ENCODE results near the gene TENT4A.

The TENT4A gene

GRCh38 chr5:6708814-6709213 is 4.4 kb upstream of the TENT4A start:
- Histone ChIP-seq H3K9me3 (ENCODE audit: control insufficient read depth in 2 of 2, low read length in 2 of 2) (no peaks in the 10 kb centered on the region), H3K9ac (ENCODE audit: low read depth in 1 of 2, low read length in 2 of 2) (no peak overlapping the region), H3K36me3 (ENCODE audit: control insufficient read depth in 2 of 2, insufficient read depth in 2 of 2, low read length in 2 of 2) (no peaks in the 10 kb centered on the region), H3K4me1 (ENCODE audit: control insufficient read depth in 2 of 2, insufficient read depth in 2 of 2, low read length in 2 of 2) (peaks cover 6 to 7% of the 10 kb centered on the region in 2 donors), H3K27ac (ENCODE audit: low read depth in 2 of 2, low read length in 2 of 2) (no peak overlapping the region), H3K4me3 (ENCODE audit: low read length in 2 of 2) (no peak overlapping the region), H3K27me3 (ENCODE audit: control insufficient read depth in 2 of 2, insufficient read depth in 2 of 2, low read length in 2 of 2) (peaks cover 0 to 4% of the 10 kb centered on the region in 2 donors)

GRCh38 chr5:6710070-6710469 is 3.2 kb upstream of the TENT4A start:
- H3K4me1 ChIP-seq (ENCODE audit: control insufficient read depth in 2 of 2, insufficient read depth in 2 of 2, low read length in 2 of 2): peaks cover 9 to 11% of the 10 kb centered on the region in 2 donors
- H3K27me3 ChIP-seq (ENCODE audit: control insufficient read depth in 2 of 2, insufficient read depth in 2 of 2, low read length in 2 of 2): peaks cover 0 to 4% of the 10 kb centered on the region in 2 donors
- no peaks in the 10 kb centered on the region for H3K9me3 ChIP-seq (ENCODE audit: control insufficient read depth in 2 of 2, low read length in 2 of 2)
- H3K4me3 ChIP-seq (ENCODE audit: low read length in 2 of 2): no peak overlapping the region
- H3K9ac ChIP-seq (ENCODE audit: low read depth in 1 of 2, low read length in 2 of 2): no peak overlapping the region
- no peaks in the 10 kb centered on the region for H3K36me3 ChIP-seq (ENCODE audit: control insufficient read depth in 2 of 2, insufficient read depth in 2 of 2, low read length in 2 of 2)
- no peak overlapping the region for H3K27ac ChIP-seq (ENCODE audit: low read depth in 2 of 2, low read length in 2 of 2)

GRCh38 chr5:6710551-6711318 is 2.5 kb upstream of the TENT4A start:
- peaks cover 15 to 17% of the 10 kb centered on the region in 2 donors for H3K4me1 ChIP-seq (ENCODE audit: control insufficient read depth in 2 of 2, insufficient read depth in 2 of 2, low read length in 2 of 2)

GRCh38 chr5:6711409-6712141 is 1.7 kb upstream of the TENT4A start:
- Histone ChIP-seq H3K36me3 (ENCODE audit: control insufficient read depth in 2 of 2, insufficient read depth in 2 of 2, low read length in 2 of 2) (no peaks in the 10 kb centered on the region), H3K9ac (ENCODE audit: low read depth in 1 of 2, low read length in 2 of 2) (peak overlapping the region; percentile 80 to 89), H3K27ac (ENCODE audit: low read depth in 2 of 2, low read length in 2 of 2) (peak overlapping the region; percentile 95 to 97), H3K9me3 (ENCODE audit: control insufficient read depth in 2 of 2, low read length in 2 of 2) (no peaks in the 10 kb centered on the region), H3K4me3 (ENCODE audit: low read length in 2 of 2) (peak overlapping the region; percentile 74 to 84), H3K4me1 (ENCODE audit: control insufficient read depth in 2 of 2, insufficient read depth in 2 of 2, low read length in 2 of 2) (peaks cover 20 to 25% of the 10 kb centered on the region in 2 donors), H3K27me3 (ENCODE audit: control insufficient read depth in 2 of 2, insufficient read depth in 2 of 2, low read length in 2 of 2) (peaks cover 0 to 4% of the 10 kb centered on the region in 2 donors)

More at GRCh38 chr5:6710551-6711318, 2.5 kb upstream of the TENT4A start:
- Histone ChIP-seq H3K4me3 (ENCODE audit: low read length in 2 of 2) (no peak overlapping the region), H3K9ac (ENCODE audit: low read depth in 1 of 2, low read length in 2 of 2) (no peak overlapping the region), H3K27ac (ENCODE audit: low read depth in 2 of 2, low read length in 2 of 2) (no peak overlapping the region), H3K9me3 (ENCODE audit: control insufficient read depth in 2 of 2, low read length in 2 of 2) (no peaks in the 10 kb centered on the region), H3K36me3 (ENCODE audit: control insufficient read depth in 2 of 2, insufficient read depth in 2 of 2, low read length in 2 of 2) (no peaks in the 10 kb centered on the region), H3K27me3 (ENCODE audit: control insufficient read depth in 2 of 2, insufficient read depth in 2 of 2, low read length in 2 of 2) (peaks cover 0 to 4% of the 10 kb centered on the region in 2 donors)

GRCh38 chr5:6712142-6712576 is 1.1 kb upstream of the TENT4A start:
- H3K4me1 ChIP-seq (ENCODE audit: control insufficient read depth in 2 of 2, insufficient read depth in 2 of 2, low read length in 2 of 2): peaks cover 23 to 31% of the 10 kb centered on the region in 2 donors
- H3K9me3 ChIP-seq (ENCODE audit: control insufficient read depth in 2 of 2, low read length in 2 of 2): no peaks in the 10 kb centered on the region
- H3K27me3 ChIP-seq (ENCODE audit: control insufficient read depth in 2 of 2, insufficient read depth in 2 of 2, low read length in 2 of 2): peaks cover 0 to 4% of the 10 kb centered on the region in 2 donors
- peak overlapping the region; percentile 80 to 89 for H3K9ac ChIP-seq (ENCODE audit: low read depth in 1 of 2, low read length in 2 of 2)
- no peaks in the 10 kb centered on the region for H3K36me3 ChIP-seq (ENCODE audit: control insufficient read depth in 2 of 2, insufficient read depth in 2 of 2, low read length in 2 of 2)
- peak overlapping the region; percentile 95 to 97 for H3K27ac ChIP-seq (ENCODE audit: low read depth in 2 of 2, low read length in 2 of 2)
- H3K4me3 ChIP-seq (ENCODE audit: low read length in 2 of 2): peak overlapping the region; percentile 74 to 84

- Histone ChIP-seq H3K36me3 (ENCODE audit: control insufficient read depth in 2 of 2, insufficient read depth in 2 of 2, low read length in 2 of 2) (no peaks in the 10 kb centered on the region), H3K27ac (ENCODE audit: low read depth in 2 of 2, low read length in 2 of 2) (peak overlapping the region; percentile 95 to 97), H3K27me3 (ENCODE audit: control insufficient read depth in 2 of 2, insufficient read depth in 2 of 2, low read length in 2 of 2) (peaks cover 0 to 4% of the 10 kb centered on the region in 2 donors), H3K4me3 (ENCODE audit: low read length in 2 of 2) (peak overlapping the region; percentile 74 to 84), H3K4me1 (ENCODE audit: control insufficient read depth in 2 of 2, insufficient read depth in 2 of 2, low read length in 2 of 2) (peaks cover 23 to 35% of the 10 kb centered on the region in 2 donors), H3K9ac (ENCODE audit: low read depth in 1 of 2, low read length in 2 of 2) (peak overlapping the region; percentile 80 to 89), H3K9me3 (ENCODE audit: control insufficient read depth in 2 of 2, low read length in 2 of 2) (no peaks in the 10 kb centered on the region)
These were observed 507 bp upstream of the TENT4A start for GRCh38 chr5:6712577-6713273.

GRCh38 chr5:6714226-6715041 is 1.2 kb downstream of the TENT4A start:
- Histone ChIP-seq H3K9ac (ENCODE audit: low read depth in 1 of 2, low read length in 2 of 2) (peak overlapping the region; percentile 47 to 58), H3K9me3 (ENCODE audit: control insufficient read depth in 2 of 2, low read length in 2 of 2) (no peaks in the 10 kb centered on the region), H3K36me3 (ENCODE audit: control insufficient read depth in 2 of 2, insufficient read depth in 2 of 2, low read length in 2 of 2) (no peaks in the 10 kb centered on the region), H3K27ac (ENCODE audit: low read depth in 2 of 2, low read length in 2 of 2) (peak overlapping the region; percentile 35 to 56), H3K4me1 (ENCODE audit: control insufficient read depth in 2 of 2, insufficient read depth in 2 of 2, low read length in 2 of 2) (peaks cover 23 to 35% of the 10 kb centered on the region in 2 donors), H3K27me3 (ENCODE audit: control insufficient read depth in 2 of 2, insufficient read depth in 2 of 2, low read length in 2 of 2) (peaks cover 0 to 4% of the 10 kb centered on the region in 2 donors), H3K4me3 (ENCODE audit: low read length in 2 of 2) (peak overlapping the region; percentile 55 to 82)

- H3K27me3 ChIP-seq (ENCODE audit: control insufficient read depth in 2 of 2, insufficient read depth in 2 of 2, low read length in 2 of 2): peaks cover 0 to 4% of the 10 kb centered on the region in 2 donors
- H3K27ac ChIP-seq (ENCODE audit: low read depth in 2 of 2, low read length in 2 of 2): no peak overlapping the region
- H3K4me1 ChIP-seq (ENCODE audit: control insufficient read depth in 2 of 2, insufficient read depth in 2 of 2, low read length in 2 of 2): peaks cover 23 to 35% of the 10 kb centered on the region in 2 donors
- H3K36me3 ChIP-seq (ENCODE audit: control insufficient read depth in 2 of 2, insufficient read depth in 2 of 2, low read length in 2 of 2): no peaks in the 10 kb centered on the region
- no peaks in the 10 kb centered on the region for H3K9me3 ChIP-seq (ENCODE audit: control insufficient read depth in 2 of 2, low read length in 2 of 2)
- H3K9ac ChIP-seq (ENCODE audit: low read depth in 1 of 2, low read length in 2 of 2): peak overlapping the region in 1 of 2 donors; percentile 58
- peak overlapping the region; percentile 55 to 82 for H3K4me3 ChIP-seq (ENCODE audit: low read length in 2 of 2)
These were observed 2.0 kb downstream of the TENT4A start for GRCh38 chr5:6715271-6715670.

Measured in mucosa of rectum (tissue), 2 donors.